A549 (cell line): ENCODE data around the gene ITPRID2. TPM values are rescaled to one million over a fixed set of nuclear protein-coding genes. Genes with fewer than 3 reads are reported as not detected.

ENCODE experiments used
- ATAC-seq, 2 experiments: fragments of 200-7000 bp in 1 of 2; fragments of >200 bp in 1 of 2; cut with Nextera tagmentation in 1 of 2; cut with Tn5 transposase in 1 of 2; 3 replicates each; pipeline versions ENCODE4 v1.8.0 to v1.9.1; 2018 to 2020; ENCODE audit warnings: mild to moderate bottlenecking in 1 of 2, moderate library complexity in 1 of 2
- CTCF ChIA-PET: fragments of 300-600 bp; sonication (Branson Sonifier 250); formaldehyde crosslinking; extraction: SDS; loops from one replicate; lab custom pipeline; 2021; ENCODE audit warnings: antibody characterized with exemption, inconsistent platforms; lab: Yijun Ruan, JAX
- POLR2A ChIA-PET: fragments of 350-600 bp; formaldehyde crosslinking; extraction: SDS; loops from one replicate; lab custom pipeline; 2021; ENCODE audit warnings: antibody characterized with exemption, inconsistent platforms; lab: Yijun Ruan, JAX
- DNase-seq, 2 experiments: peaks; one replicate each; pipeline versions ENCODE4 v3.0.0 to v3.0.0-alpha.2; 2011 to 2016; ENCODE audit warnings: low read depth in 1 of 2, low spot score in 1 of 2
- FAIRE-seq: peaks from 2 replicates; lab custom pipeline; 2011; peaks lifted over from hg19 to GRCh38; lab: Jason Lieb, UNC
- H3K27ac ChIP-seq, 2 experiments: fragments of >200 bp; sonication (Bioruptor Twin); formaldehyde crosslinking; 3 replicates each; pipeline ENCODE4 v1.5.1; 2016 to 2017
- H3K4me1 ChIP-seq: fragments of >200 bp; sonication (Bioruptor Twin); formaldehyde crosslinking; 3 replicates; pipeline ENCODE4 v1.6.1; 2016
- H3K4me2 ChIP-seq: fragments of >200 bp; sonication (Bioruptor Twin); formaldehyde crosslinking; 3 replicates; pipeline ENCODE4 v1.6.1; 2016
- H3K4me3 ChIP-seq: fragments of >200 bp; sonication (Bioruptor Twin); formaldehyde crosslinking; 3 replicates; pipeline ENCODE4 v1.5.1; 2016
- H3K9me3 ChIP-seq: fragments of >200 bp; sonication (Bioruptor Twin); formaldehyde crosslinking; 3 replicates; pipeline ENCODE4 v1.6.1; 2016
- CEBPB ChIP-seq, 2 experiments: fragments of >200 bp in 1 of 2; sonication (Bioruptor Twin) in 1 of 2; formaldehyde crosslinking in 1 of 2; IDR thresholded peaks; 2 replicates each; pipeline ENCODE4 v1.6.1; 2012 to 2016
- CHD2 ChIP-seq: fragments of 150-350 bp; IDR thresholded peaks from 2 replicates; pipeline ENCODE4 v1.6.1; 2014; ENCODE audit warnings: low read length; ENCODE audit not compliant: partially characterized antibody
- EHMT2 ChIP-seq: fragments of 200-600 bp; sonication (generic); IDR thresholded peaks from 2 replicates; pipeline ENCODE4 v1.6.1; 2016; ENCODE audit warnings: antibody characterized with exemption, low read depth, mild to moderate bottlenecking, moderate library complexity
- ELK1 ChIP-seq: fragments of 150-350 bp; IDR thresholded peaks from 2 replicates; pipeline ENCODE4 v1.6.1; 2014; ENCODE audit warnings: low read depth, mild to moderate bottlenecking, low read length
- EP300 ChIP-seq, 2 experiments: fragments of >200 bp; sonication (Bioruptor Twin); formaldehyde crosslinking; IDR thresholded peaks; 2 replicates in 1 of 2; 3 replicates in 1 of 2; pipeline ENCODE4 v1.6.1; 2016 to 2017
- FOSB ChIP-seq: fragments of 250-450 bp; sonication (Bioruptor Pico); IDR thresholded peaks from 2 replicates; pipeline ENCODE4 v1.5.0; 2020; ENCODE audit warnings: mild to moderate bottlenecking, moderate library complexity
- FOSL2 ChIP-seq, 2 experiments: fragments of 450-650 bp in 1 of 2; fragments of >200 bp in 1 of 2; sonication (Bioruptor Twin) in 1 of 2; formaldehyde crosslinking; IDR thresholded peaks; 2 replicates each; pipeline versions ENCODE4 v1.5.0 to v1.6.1; 2016 to 2020; ENCODE audit warnings: mild to moderate bottlenecking in 1 of 2, moderate library complexity in 1 of 2
- FOXS1 ChIP-seq: fragments of 250-450 bp; sonication (Bioruptor Pico); IDR thresholded peaks from 2 replicates; pipeline ENCODE4 v1.5.0; 2020; ENCODE audit warnings: mild to moderate bottlenecking, moderate library complexity
- GATA3 ChIP-seq: IDR thresholded peaks from 2 replicates; pipeline ENCODE4 v1.6.1; 2012; ENCODE audit warnings: borderline replicate concordance
- HES2 ChIP-seq: fragments of >200 bp; sonication (Bioruptor Twin); formaldehyde crosslinking; IDR thresholded peaks from 2 replicates; pipeline ENCODE4 v1.6.1; 2016
- HOXB5 ChIP-seq: fragments of 250-450 bp; sonication (Bioruptor Pico); IDR thresholded peaks from 2 replicates; pipeline ENCODE4 v1.5.0; 2020; ENCODE audit warnings: mild to moderate bottlenecking, moderate library complexity
- KDM5A ChIP-seq: fragments of 200-600 bp; sonication (generic); IDR thresholded peaks from 2 replicates; pipeline ENCODE4 v1.6.1; 2016; ENCODE audit warnings: antibody characterized with exemption, mild to moderate bottlenecking
- MAZ ChIP-seq: fragments of 150-350 bp; IDR thresholded peaks from 2 replicates; pipeline ENCODE4 v1.6.1; 2014; ENCODE audit warnings: antibody characterized with exemption, low read depth, low read length, borderline replicate concordance
- NFE2L2 ChIP-seq: fragments of 150-350 bp; conservative IDR thresholded peaks from 2 replicates; pipeline ENCODE4 v1.6.1; 2014; ENCODE audit warnings: low read length
- NR3C1 ChIP-seq: fragments of >200 bp; sonication (Bioruptor Twin); formaldehyde crosslinking; IDR thresholded peaks from 3 replicates; pipeline ENCODE4 v1.6.1; 2017
- POLR2AphosphoS2 ChIP-seq: conservative IDR thresholded peaks from 2 replicates; pipeline ENCODE4 v1.6.1; 2012; ENCODE audit warnings: low read length, improper control_type of control experiment, inconsistent platforms
- RARB ChIP-seq: fragments of 250-450 bp; sonication (Bioruptor Pico); IDR thresholded peaks from 2 replicates; pipeline ENCODE4 v1.8.0; 2021; ENCODE audit warnings: mild to moderate bottlenecking, moderate library complexity
- RCOR1 ChIP-seq: fragments of 150-350 bp; IDR thresholded peaks from 2 replicates; pipeline ENCODE4 v1.6.1; 2014; ENCODE audit warnings: antibody characterized with exemption, low read length, low read depth
- REST ChIP-seq: fragments of 200-600 bp; sonication (generic); IDR thresholded peaks from 2 replicates; pipeline ENCODE4 v1.6.1; 2016; ENCODE audit warnings: antibody characterized with exemption, mild to moderate bottlenecking, moderate library complexity
- SMC3 ChIP-seq: fragments of >200 bp; sonication (Bioruptor Twin); formaldehyde crosslinking; IDR thresholded peaks from 3 replicates; pipeline ENCODE4 v1.6.1; 2018; ENCODE audit warnings: inconsistent platforms
- TFCP2L1 ChIP-seq: fragments of 250-450 bp; sonication (Bioruptor Pico); IDR thresholded peaks from 2 replicates; pipeline ENCODE4 v1.5.0; 2021; ENCODE audit warnings: mild to moderate bottlenecking
- TP53 ChIP-seq: fragments of 250-450 bp; sonication (Bioruptor Pico); IDR thresholded peaks from 2 replicates; pipeline ENCODE4 v1.5.0; 2021; ENCODE audit warnings: mild to moderate bottlenecking, moderate library complexity
- ZFP36 ChIP-seq: fragments of 450-650 bp; IDR thresholded peaks from 2 replicates; pipeline ENCODE4 v1.6.1; 2014; ENCODE audit warnings: borderline replicate concordance; ENCODE audit not compliant: partially characterized antibody
- ZNF302 ChIP-seq: fragments of 250-450 bp; sonication (Bioruptor Pico); IDR thresholded peaks from 2 replicates; pipeline ENCODE4 v1.9.0; 2021; ENCODE audit warnings: inconsistent platforms, mild to moderate bottlenecking, moderate library complexity
- WGBS: methylation state at CpG from one replicate; pipeline ENCODE4 v1.1.6; 2017; ENCODE audit errors: missing lambda C conversion rate; 5-methylcytosine and 5-hydroxymethylcytosine counted together
- polyA plus RNA-seq, 4 experiments: library from polyadenylated mRNA; depleted of rRNA in 3 of 4; stranded (reverse); fragments of >200 nt; fragmentation: RNase III in 1 of 4; extraction: RNeasy Plus Mini Kit Qiagen cat#74134 plus additional on column Dnase treatment in 1 of 4; gene quantifications; 2 replicates in 3 of 4; 3 replicates in 1 of 4; pipeline ENCODE4 v1.2.3, GENCODE V29; 2011 to 2017
- TF ChIP-seq, protein P1 (sequence below): IDR thresholded peaks from 2 replicates; pipeline ENCODE4 v1.6.1; 2012
- TF ChIP-seq, protein P2 (sequence below): fragments of 450-650 bp; IDR thresholded peaks from 2 replicates; pipeline ENCODE4 v1.6.1; 2014; ENCODE audit warnings: antibody characterized with exemption
- TF ChIP-seq, protein P3 (sequence below): fragments of 250-450 bp; sonication (Bioruptor Pico); IDR thresholded peaks from 2 replicates; pipeline ENCODE4 v1.5.0; 2021; ENCODE audit warnings: mild to moderate bottlenecking, moderate library complexity, borderline replicate concordance

ITPRID2 gene
- polyA plus RNA-seq, 2 of the 4 experiments (the other 2 are of a cell fraction): 43.3 to 94.3 TPM

DNA sequence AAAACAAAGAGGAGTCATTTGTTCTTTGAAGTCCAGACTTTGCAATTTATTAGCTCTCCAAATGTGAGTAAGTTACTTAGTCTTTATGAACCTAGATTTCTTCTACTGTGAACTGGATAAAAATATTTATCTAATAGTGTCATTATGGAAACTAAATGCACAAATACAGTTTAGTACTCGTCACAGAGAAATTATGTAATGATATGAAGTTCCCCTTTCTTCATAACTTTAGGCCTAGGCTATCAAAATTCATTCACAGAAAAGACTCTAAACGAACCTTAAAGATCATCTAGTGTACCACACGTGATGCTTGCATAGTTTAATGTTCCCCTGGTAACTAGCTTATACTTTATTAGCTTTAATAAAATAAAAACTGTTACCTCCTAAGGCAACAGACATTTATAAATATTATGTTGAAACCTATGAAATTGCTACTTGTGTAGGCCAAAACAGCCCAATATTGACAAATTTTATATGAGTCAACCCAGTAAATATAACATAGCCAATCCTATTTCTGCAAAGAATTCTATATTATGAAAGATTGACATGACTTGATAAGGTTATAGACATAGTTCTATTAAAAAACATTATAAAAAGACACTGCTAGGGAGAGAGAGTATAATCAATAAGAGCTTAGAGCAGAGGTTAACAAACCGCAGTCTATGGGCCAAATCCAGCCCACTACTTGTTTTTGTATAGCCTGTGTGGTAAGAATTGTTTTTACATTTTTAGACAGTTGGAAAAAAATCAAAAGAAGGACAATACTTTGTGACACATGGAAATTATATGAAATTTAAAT is 44.9 kb upstream of the ITPRID2 start:
- no peaks in the 10 kb centered on the region for H3K9me3 ChIP-seq
- no peak for FAIRE-seq
- CTCF ChIA-PET: no interaction called here
- no peak overlapping the region for H3K4me3 ChIP-seq
- no peaks in the 10 kb centered on the region for H3K4me1 ChIP-seq
- TF ChIP-seq EHMT2 (no peak), SMC3 (no peak), FOXS1 (CRISPR knock-in tag) (no peak), ZFP36 (no peak), RARB (CRISPR knock-in tag) (no peak), NR3C1 (no peak), FOSL2 (IDR thresholded peaks at IDR 0.05) (no peak), FOSL2 (CRISPR knock-in tag; IDR thresholded peaks at IDR 0.05) (no peak), TP53 (CRISPR knock-in tag) (no peak), GATA3 (no peak), EP300 (IDR thresholded peaks at IDR 0.05) (no peak), NFE2L2 (no peak), TFCP2L1 (CRISPR knock-in tag) (no peak), POLR2AphosphoS2 (no peak), FOSB (CRISPR knock-in tag) (no peak), CEBPB (IDR thresholded peaks at IDR 0.05) (no peak)
- TF ChIP-seq, protein P1, sequence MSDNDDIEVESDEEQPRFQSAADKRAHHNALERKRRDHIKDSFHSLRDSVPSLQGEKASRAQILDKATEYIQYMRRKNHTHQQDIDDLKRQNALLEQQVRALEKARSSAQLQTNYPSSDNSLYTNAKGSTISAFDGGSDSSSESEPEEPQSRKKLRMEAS: no peak
- TF ChIP-seq, protein P2, sequence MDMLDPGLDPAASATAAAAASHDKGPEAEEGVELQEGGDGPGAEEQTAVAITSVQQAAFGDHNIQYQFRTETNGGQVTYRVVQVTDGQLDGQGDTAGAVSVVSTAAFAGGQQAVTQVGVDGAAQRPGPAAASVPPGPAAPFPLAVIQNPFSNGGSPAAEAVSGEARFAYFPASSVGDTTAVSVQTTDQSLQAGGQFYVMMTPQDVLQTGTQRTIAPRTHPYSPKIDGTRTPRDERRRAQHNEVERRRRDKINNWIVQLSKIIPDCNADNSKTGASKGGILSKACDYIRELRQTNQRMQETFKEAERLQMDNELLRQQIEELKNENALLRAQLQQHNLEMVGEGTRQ: no peak
- TF ChIP-seq, all 56 proteins: peak for 0
- POLR2A ChIA-PET: no interaction called here
- H3K27ac ChIP-seq: no peak overlapping the region
- DNase-seq: no peak
- ATAC-seq: no peak
- 67% methylated on average over 4 of the region's 4 CpGs for WGBS
- no peak overlapping the region for H3K4me2 ChIP-seq

GRCh38 chr2:181847198-181847556 is 44.4 kb upstream of the ITPRID2 start:
- Histone ChIP-seq H3K27ac (no peak overlapping the region), H3K4me3 (no peak overlapping the region), H3K4me1 (no peaks in the 10 kb centered on the region), H3K9me3 (no peaks in the 10 kb centered on the region), H3K4me2 (no peak overlapping the region)
- FAIRE-seq (no peak), DNase-seq (no peak), ATAC-seq (no peak)
- ChIA-PET CTCF (no interaction called here), POLR2A (no interaction called here)
- no peak for TF ChIP-seq FOSL2 (IDR thresholded peaks at IDR 0.05)
- TF ChIP-seq FOSL2 (CRISPR knock-in tag; IDR thresholded peaks at IDR 0.05): no peak
- TF ChIP-seq, protein P3, sequence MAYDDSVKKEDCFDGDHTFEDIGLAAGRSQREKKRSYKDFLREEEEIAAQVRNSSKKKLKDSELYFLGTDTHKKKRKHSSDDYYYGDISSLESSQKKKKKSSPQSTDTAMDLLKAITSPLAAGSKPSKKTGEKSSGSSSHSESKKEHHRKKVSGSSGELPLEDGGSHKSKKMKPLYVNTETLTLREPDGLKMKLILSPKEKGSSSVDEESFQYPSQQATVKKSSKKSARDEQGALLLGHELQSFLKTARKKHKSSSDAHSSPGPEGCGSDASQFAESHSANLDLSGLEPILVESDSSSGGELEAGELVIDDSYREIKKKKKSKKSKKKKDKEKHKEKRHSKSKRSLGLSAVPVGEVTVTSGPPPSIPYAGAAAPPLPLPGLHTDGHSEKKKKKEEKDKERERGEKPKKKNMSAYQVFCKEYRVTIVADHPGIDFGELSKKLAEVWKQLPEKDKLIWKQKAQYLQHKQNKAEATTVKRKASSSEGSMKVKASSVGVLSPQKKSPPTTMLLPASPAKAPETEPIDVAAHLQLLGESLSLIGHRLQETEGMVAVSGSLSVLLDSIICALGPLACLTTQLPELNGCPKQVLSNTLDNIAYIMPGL (CRISPR knock-in tag): no peak
- no peak for TF ChIP-seq RARB (CRISPR knock-in tag)
- TF ChIP-seq NFE2L2: no peak
- TF ChIP-seq, protein P2: no peak
- no peak for TF ChIP-seq KDM5A
- TF ChIP-seq RCOR1: no peak
- TF ChIP-seq HOXB5 (CRISPR knock-in tag): no peak
- no peak for TF ChIP-seq NR3C1
- no peak for TF ChIP-seq GATA3
- no peak for TF ChIP-seq HES2
- no peak for TF ChIP-seq ZNF302 (CRISPR knock-in tag)
- no peak for TF ChIP-seq ELK1
- no peak for TF ChIP-seq REST
- TF ChIP-seq MAZ: no peak
- TF ChIP-seq CHD2: no peak
- TF ChIP-seq POLR2AphosphoS2: no peak
- no peak for TF ChIP-seq EHMT2
